Stimulated activated CD8-positive, alpha-beta memory T cell treated with anti-CD3 and anti-CD28 coated beads, Interleukin-12 subunit alpha, Interleukin-12 subunit beta, amount 100 ng/mL, for 1 hour (primary cell): Measurements from ENCODE around the gene TMEM39B.
"Not testable (repeated sequence)": the region's sequence is repeated elsewhere in the genome, so short reads cannot be mapped to it uniquely, and the experiment has no call there.

ENCODE experiments used
- DNase-seq: peaks from one replicate; pipeline ENCODE4 v3.0.0-alpha.2; 2020; ENCODE audit warnings: low read depth

Gene TMEM39B

GRCh38 chr1:32071758-32072621 lies 749 bp upstream of the TMEM39B start:
- DNase-seq, result no peak

- DNase-seq, result no peak
These were observed 825 bp downstream of the TMEM39B start for GRCh38 chr1:32073299-32074229.

- no peak for DNase-seq
These were observed 2.1 kb downstream of the TMEM39B start for GRCh38 chr1:32074841-32075240.

- no peak for DNase-seq
These were observed 4.7 kb downstream of the TMEM39B start for GRCh38 chr1:32077451-32077850.

- no peak for DNase-seq
These were observed 9.3 kb downstream of the TMEM39B start for GRCh38 chr1:32082022-32082421.

- not testable (repeated sequence) for DNase-seq
These were observed 13.6 kb downstream of the TMEM39B start for GRCh38 chr1:32086381-32086780.

GRCh38 chr1:32091176-32091575 lies 18.4 kb downstream of the TMEM39B start:
- no peak for DNase-seq

- no peak for DNase-seq
These were observed 18.9 kb downstream of the TMEM39B start for GRCh38 chr1:32091591-32091990.

- DNase-seq, result no peak
These were observed 22.2 kb downstream of the TMEM39B start for GRCh38 chr1:32094746-32095521.

- no peak for DNase-seq
These were observed 26.7 kb downstream of the TMEM39B start for GRCh38 chr1:32099426-32099825.

- DNase-seq, result no peak
These were observed 27.6 kb downstream of the TMEM39B start for GRCh38 chr1:32100359-32100758.

GRCh38 chr1:32100807-32101708 lies 28.3 kb downstream of the TMEM39B start:
- DNase-seq, result no peak

GRCh38 chr1:32104127-32104526 lies 31.4 kb downstream of the TMEM39B start:
- DNase-seq, result no peak

- no peak for DNase-seq
These were observed 32.6 kb downstream of the TMEM39B start for GRCh38 chr1:32105338-32105737.

- DNase-seq, result no peak
These were observed 34.0 kb downstream of the TMEM39B start for GRCh38 chr1:32106663-32107275.

GRCh38 chr1:32107742-32108661 lies 35.3 kb downstream of the TMEM39B start, which contains the start of gene KPNA6:
KPNA6 (plus strand) TSS chr1:32108056; CDS start chr1:32108131, 75 bp downstream.
- DNase-seq, result peak; percentile 83

- no peak for DNase-seq
These were observed 38.4 kb downstream of the TMEM39B start for GRCh38 chr1:32111040-32111623.

- no peak for DNase-seq
These were observed 39.0 kb downstream of the TMEM39B start for GRCh38 chr1:32111789-32112188.

GRCh38 chr1:32112806-32113375 lies 40.2 kb downstream of the TMEM39B start:
- no peak for DNase-seq
